KMS-11 (cell line): ENCODE results near the gene WNT3A.

Experiments
- H2AFZ ChIP-seq: fragments of 200-600 bp; sonication (generic); 2 replicates; pipeline ENCODE4 v1.6.1; 2016; ENCODE audit warnings: antibody characterized with exemption, mixed run types, low read depth
- H3K27ac ChIP-seq: fragments of 200-600 bp; sonication (generic); 2 replicates; pipeline ENCODE4 v1.6.1; 2016; ENCODE audit warnings: mild to moderate bottlenecking, mixed run types
- H3K27me3 ChIP-seq: fragments of 200-600 bp; sonication (generic); 2 replicates; pipeline ENCODE4 v1.6.1; 2017; ENCODE audit warnings: mild to moderate bottlenecking, low read depth, mixed run types, moderate library complexity; ENCODE audit not compliant: insufficient read depth
- H3K36me3 ChIP-seq: fragments of 200-600 bp; sonication (generic); 2 replicates; pipeline ENCODE4 v1.6.1; 2017; ENCODE audit warnings: mild to moderate bottlenecking, mixed run types; ENCODE audit not compliant: insufficient read depth
- H3K4me1 ChIP-seq: fragments of 200-600 bp; sonication (generic); 2 replicates; pipeline ENCODE4 v1.6.1; 2016; ENCODE audit warnings: mild to moderate bottlenecking, low read depth, mixed run types; ENCODE audit not compliant: poor library complexity, severe bottlenecking
- H3K4me2 ChIP-seq: fragments of 200-600 bp; sonication (generic); 2 replicates; pipeline ENCODE4 v1.7.0; 2016; ENCODE audit warnings: mild to moderate bottlenecking, mixed run types
- H3K4me3 ChIP-seq: fragments of 200-600 bp; sonication (generic); IDR thresholded peaks from 2 replicates; pipeline ENCODE4 v1.6.1; 2017; ENCODE audit warnings: low read depth, low read length, mixed read lengths; ENCODE audit not compliant: insufficient read depth
- H3K79me2 ChIP-seq: fragments of 200-600 bp; sonication (generic); 2 replicates; pipeline ENCODE4 v1.6.1; 2016; ENCODE audit warnings: low read depth, mixed run types; ENCODE audit not compliant: insufficient read depth
- H3K9ac ChIP-seq: fragments of 200-600 bp; sonication (generic); 2 replicates; pipeline ENCODE4 v1.6.1; 2016; ENCODE audit warnings: mild to moderate bottlenecking, mixed run types
- H4K20me1 ChIP-seq: fragments of 200-600 bp; sonication (generic); 2 replicates; pipeline ENCODE4 v1.6.1; 2016; ENCODE audit warnings: mild to moderate bottlenecking, mixed run types; ENCODE audit not compliant: insufficient read depth
- TF ChIP-seq, protein P1 (sequence below): fragments of 200-600 bp; sonication (generic); conservative IDR thresholded peaks from 2 replicates; pipeline ENCODE4 v1.6.1; 2017; ENCODE audit warnings: low read depth, mild to moderate bottlenecking, antibody characterized with exemption, low read length, moderate library complexity, mixed read lengths

WNT3A gene

DNA sequence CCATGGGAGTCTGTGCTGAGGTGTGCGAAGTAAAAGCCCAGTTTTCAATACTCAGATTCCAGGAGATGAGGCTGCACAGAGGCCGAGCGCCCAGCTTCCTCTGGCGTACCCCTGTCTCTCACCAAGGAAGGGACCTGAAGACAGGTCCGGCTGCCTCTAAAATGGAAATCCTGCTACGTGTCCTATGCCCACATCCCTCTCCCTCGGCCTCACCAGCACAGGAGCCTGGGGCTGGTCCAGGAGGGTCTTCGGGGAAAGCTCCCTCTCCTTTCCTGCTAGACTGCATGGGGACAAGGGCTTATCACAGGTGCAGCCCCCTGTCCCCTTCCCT lies 101.9 kb downstream of the WNT3A start:
- Histone ChIP-seq H2AFZ (peak overlapping the region; percentile 77), H3K36me3 (no peaks in the 10 kb centered on the region; the same call in 1 of the 2 replicates), H4K20me1 (no peaks in the 10 kb centered on the region), H3K4me3 (peak overlapping the region; percentile 94), H3K27me3 (no peaks in the 10 kb centered on the region), H3K4me1 (peaks cover 39% of the 10 kb centered on the region), H3K9ac (peak overlapping the region; percentile 86), H3K27ac (peak overlapping the region; percentile 35), H3K79me2 (peaks cover 15% of the 10 kb centered on the region; the same call in 1 of the 2 replicates), H3K4me2 (peak overlapping the region; percentile 89)
- TF ChIP-seq, protein P1, sequence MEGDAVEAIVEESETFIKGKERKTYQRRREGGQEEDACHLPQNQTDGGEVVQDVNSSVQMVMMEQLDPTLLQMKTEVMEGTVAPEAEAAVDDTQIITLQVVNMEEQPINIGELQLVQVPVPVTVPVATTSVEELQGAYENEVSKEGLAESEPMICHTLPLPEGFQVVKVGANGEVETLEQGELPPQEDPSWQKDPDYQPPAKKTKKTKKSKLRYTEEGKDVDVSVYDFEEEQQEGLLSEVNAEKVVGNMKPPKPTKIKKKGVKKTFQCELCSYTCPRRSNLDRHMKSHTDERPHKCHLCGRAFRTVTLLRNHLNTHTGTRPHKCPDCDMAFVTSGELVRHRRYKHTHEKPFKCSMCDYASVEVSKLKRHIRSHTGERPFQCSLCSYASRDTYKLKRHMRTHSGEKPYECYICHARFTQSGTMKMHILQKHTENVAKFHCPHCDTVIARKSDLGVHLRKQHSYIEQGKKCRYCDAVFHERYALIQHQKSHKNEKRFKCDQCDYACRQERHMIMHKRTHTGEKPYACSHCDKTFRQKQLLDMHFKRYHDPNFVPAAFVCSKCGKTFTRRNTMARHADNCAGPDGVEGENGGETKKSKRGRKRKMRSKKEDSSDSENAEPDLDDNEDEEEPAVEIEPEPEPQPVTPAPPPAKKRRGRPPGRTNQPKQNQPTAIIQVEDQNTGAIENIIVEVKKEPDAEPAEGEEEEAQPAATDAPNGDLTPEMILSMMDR, result no peak

DNA sequence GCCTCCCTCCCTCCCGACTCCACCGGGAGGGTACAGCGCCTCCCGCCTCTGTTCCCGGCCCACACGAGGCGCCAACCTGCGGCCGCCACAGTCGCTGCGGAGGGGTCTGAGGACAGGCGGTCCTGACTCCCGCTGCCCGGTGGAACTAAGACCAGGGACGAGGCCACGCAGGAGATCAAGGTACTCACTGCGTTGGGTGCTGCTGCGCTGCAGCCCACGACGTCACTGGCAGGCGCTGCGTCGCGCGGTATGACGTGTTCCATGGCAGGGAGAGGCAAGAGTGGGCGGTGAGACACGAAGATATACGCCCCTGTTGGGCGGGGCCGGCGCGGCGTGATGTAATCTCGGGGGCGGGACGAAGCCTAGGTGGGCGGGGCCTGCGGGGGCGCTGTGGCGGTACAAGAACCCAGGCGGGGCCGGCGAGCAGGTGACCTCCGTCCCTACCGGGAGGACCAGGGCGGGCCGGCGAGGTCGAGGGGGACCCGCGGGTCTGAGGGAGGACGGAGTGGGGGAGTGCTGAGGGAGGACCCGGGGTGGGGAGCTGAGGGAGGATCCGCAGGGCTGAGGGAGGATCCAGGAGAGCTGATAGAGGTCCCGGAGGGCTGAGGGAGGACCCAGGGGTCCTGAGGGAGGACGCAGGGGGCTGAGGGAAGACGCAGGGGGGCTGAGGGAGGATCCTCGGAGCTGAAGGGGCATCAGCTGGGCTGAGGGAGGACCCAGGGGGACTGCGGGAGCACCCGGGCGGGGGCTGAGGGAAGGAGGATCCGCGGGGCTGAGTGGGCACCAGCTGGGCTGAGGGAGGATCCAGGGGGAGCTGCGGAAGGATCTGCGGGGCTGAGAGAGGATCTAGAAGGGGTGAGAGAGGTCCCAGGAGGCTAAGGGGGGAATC lies 102.5 kb downstream of the WNT3A start, which contains the start of gene MRPL55:
Gene MRPL55, minus strand, starts transcription at position 227 of the 889 bp plus-strand sequence. CDS start 1,039 bp downstream, outside the sequence.
- peaks cover 15% of the 10 kb centered on the region; the same call in 1 of the 2 replicates for H3K79me2 ChIP-seq
- no peaks in the 10 kb centered on the region for H3K27me3 ChIP-seq
- H3K27ac ChIP-seq, result peak within 1 kb of the TSS; percentile 37
- H2AFZ ChIP-seq, result peak within 1 kb of the TSS; percentile 77
- peaks cover 39% of the 10 kb centered on the region for H3K4me1 ChIP-seq
- H3K36me3 ChIP-seq, result no peaks in the 10 kb centered on the region; the same call in 1 of the 2 replicates
- H3K4me3 ChIP-seq, result peak within 1 kb of the TSS; percentile 94
- TF ChIP-seq, protein P1, result no peak
- no peaks in the 10 kb centered on the region for H4K20me1 ChIP-seq
- H3K9ac ChIP-seq, result peak within 1 kb of the TSS; percentile 86
- peak within 1 kb of the TSS; percentile 89 for H3K4me2 ChIP-seq

DNA sequence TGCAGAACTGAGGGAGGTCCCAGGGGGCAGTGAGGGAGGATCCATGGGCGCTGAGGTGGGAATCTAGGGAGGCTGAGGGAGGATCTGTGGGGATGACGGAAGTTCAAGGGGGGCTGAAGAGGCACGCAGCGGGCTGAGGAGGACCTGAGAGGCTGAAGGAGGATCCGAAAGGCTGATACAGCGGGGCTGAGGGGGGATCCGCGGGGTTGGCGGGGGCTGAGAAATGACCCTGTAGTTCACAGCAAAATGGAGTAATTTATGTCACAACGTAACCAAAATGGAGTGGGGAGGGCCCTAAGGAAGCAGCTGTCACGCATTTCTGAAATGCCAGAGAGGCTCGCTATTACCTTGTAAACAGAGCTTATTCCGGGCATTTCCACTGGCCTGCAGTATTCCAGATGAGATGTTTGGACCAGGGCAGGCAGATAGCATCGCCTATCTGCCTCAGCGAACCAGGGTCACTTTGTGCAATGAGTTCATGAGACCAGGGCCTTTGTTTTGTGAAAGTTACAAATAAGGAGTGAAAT lies 103.2 kb downstream of the WNT3A start:
- H3K4me3 ChIP-seq, result peak overlapping the region; percentile 9
- peak overlapping the region; percentile 37; the same call in 1 of the 2 replicates for H3K27ac ChIP-seq
- peak overlapping the region; percentile 74 for H3K4me2 ChIP-seq
- H3K4me1 ChIP-seq, result peaks cover 39% of the 10 kb centered on the region
- H3K79me2 ChIP-seq, result peaks cover 15% of the 10 kb centered on the region; the same call in 1 of the 2 replicates
- TF ChIP-seq, protein P1, result no peak
- no peaks in the 10 kb centered on the region for H3K27me3 ChIP-seq
- no peaks in the 10 kb centered on the region; the same call in 1 of the 2 replicates for H3K36me3 ChIP-seq
- peak overlapping the region; percentile 86 for H3K9ac ChIP-seq
- H2AFZ ChIP-seq, result peak overlapping the region; percentile 77
- no peaks in the 10 kb centered on the region for H4K20me1 ChIP-seq

DNA sequence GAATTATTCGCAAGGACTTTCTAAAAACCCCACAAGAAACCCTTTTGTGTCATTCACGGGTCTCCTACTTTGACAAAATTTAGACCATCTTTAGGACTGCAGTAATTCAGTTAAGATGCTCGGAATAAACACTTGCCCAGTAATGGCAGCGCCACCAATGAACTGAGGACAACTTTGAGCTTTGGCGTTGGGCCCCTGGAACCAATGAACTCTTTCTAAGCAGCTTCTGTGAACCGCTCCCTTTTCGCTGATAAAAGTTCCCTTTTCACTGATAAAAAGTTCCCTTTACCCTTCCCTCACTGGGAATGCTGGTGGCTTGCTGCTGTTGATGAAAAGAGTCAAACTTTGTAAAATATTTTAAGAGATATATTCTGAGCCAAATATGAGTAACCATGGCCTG lies 103.8 kb downstream of the WNT3A start:
- H3K27ac ChIP-seq, result no peak overlapping the region
- no peak overlapping the region for H3K9ac ChIP-seq
- peak overlapping the region; percentile 74; the same call in 1 of the 2 replicates for H3K4me2 ChIP-seq
- H4K20me1 ChIP-seq, result no peaks in the 10 kb centered on the region
- H3K79me2 ChIP-seq, result peaks cover 15% of the 10 kb centered on the region; the same call in 1 of the 2 replicates
- peak overlapping the region; percentile 9 for H3K4me3 ChIP-seq
- H3K4me1 ChIP-seq, result peaks cover 39% of the 10 kb centered on the region
- H3K27me3 ChIP-seq, result no peaks in the 10 kb centered on the region
- no peak overlapping the region for H2AFZ ChIP-seq
- H3K36me3 ChIP-seq, result no peaks in the 10 kb centered on the region; the same call in 1 of the 2 replicates
- TF ChIP-seq, protein P1, result no peak
